Suppressor macrophage treated with lipopolysaccharide for 1 hour (primary cell): ENCODE data around the gene BBOF1.
A peak's percentile ranks its signal among the peaks of the same experiment; 100 is the strongest.
"Not testable (repeated sequence)": the region's sequence is repeated elsewhere in the genome, so short reads cannot be mapped to it uniquely, and the experiment has no call there.

Source experiments
- DNase-seq, 3 donors: peaks; one replicate each; pipeline ENCODE4 v3.0.0-alpha.2; 2020 to 2022

Gene BBOF1, protein sequence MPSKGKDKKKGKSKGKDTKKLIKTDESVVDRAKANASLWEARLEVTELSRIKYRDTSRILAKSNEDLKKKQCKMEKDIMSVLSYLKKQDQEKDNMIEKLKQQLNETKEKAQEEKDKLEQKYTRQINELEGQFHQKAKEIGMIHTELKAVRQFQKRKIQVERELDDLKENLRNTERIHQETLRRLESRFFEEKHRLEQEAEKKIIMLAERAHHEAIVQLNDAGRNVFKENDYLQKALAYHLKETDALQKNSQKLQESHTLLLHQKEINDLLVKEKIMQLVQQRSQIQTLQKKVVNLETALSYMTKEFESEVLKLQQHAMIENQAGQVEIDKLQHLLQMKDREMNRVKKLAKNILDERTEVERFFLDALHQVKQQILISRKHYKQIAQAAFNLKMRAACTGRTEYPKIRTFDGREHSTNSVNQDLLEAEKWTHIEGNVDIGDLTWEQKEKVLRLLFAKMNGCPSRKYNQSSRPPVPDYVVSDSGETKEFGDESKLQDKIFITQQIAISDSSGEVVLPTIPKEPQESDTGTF

DNA sequence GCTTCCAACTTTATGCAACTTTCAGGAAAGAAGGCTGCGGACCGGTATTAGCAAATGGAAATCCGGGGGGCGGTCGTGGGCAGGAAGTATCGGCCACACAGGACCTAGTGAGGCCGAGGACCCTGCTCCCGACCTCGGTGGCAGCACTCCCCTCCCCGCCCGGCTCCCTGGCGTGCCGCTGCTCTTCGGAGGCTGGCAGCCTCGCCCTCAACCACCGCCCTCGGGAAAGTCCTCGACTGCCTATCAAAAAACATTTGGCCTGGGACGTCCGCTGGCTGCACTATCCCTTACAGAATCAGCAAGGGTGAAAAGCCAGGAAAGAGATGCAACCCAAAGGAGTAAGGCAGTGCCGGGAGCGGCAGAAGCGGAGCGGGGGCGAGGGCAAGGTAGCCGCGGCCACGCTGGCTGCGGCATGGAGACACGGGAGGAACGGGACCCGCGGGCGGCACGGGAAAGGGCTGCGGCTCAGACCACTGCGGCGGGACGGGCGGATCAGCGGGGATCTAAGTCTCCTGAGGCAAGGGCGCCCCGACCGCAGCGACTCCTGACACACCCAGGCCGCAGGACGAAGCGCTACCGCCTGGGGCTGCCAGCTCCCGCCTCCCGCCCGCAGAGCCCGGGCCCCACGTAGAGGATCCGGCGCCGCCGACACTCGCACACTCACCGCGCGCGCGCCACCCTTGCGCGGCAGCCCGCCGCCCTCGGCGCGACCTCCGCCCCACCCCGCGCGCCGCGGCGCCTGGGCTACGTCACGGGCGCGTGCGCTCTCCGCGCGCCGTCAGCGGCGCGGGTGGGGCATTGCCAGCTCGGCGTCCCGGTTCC is at the start of gene BBOF1, which contains the start of gene ENTPD5:
BBOF1 (plus strand) TSS at position 764 of the 822 bp plus-strand sequence. CDS start 130 bp downstream, outside the sequence.
ENTPD5 (minus strand) TSS at position 703 of the 822 bp plus-strand sequence. CDS start 31,186 bp downstream, outside the sequence.
- peak; percentile 93 to 98 (median 96) for DNase-seq

DNA sequence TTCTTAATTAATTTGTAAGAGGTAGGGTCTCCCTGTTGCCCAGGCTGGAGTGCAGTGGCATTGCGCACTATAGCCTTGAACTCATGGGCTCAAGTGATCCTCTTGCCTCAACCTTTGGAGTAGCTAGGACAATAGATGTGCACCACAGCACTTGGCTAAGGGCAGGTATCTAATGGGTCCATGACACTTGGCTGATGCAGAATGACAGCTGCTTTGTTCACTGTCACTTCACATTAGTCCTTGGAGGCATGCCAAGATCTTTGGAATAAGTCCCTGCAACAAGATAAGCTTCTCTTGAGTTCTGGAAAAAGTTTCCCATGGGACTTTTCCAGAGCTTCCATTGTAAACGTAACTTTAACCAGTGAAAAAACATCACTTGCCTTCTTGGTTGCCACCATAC is 45.7 kb upstream of the BBOF1 start:
- no peak for DNase-seq

DNA sequence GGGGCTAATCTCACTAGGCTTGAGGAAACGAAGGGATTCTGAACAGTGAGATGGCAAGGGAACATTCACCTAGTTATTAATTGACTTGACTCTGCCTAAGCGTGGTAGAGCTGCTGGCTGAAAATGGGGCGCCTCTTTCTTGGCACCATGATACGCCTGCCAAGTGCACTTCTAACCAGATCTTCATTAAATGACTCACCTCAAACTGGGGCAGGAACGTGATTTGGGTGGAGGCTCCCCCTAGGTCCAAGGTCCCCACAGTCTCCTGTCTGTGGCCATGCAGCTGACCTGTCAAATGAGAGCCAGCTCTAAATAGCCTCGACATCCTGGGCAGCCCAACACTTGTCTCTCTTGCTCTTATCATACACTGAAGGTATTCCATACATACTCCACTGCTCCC is 43.0 kb upstream of the BBOF1 start:
- DNase-seq: no peak

DNA sequence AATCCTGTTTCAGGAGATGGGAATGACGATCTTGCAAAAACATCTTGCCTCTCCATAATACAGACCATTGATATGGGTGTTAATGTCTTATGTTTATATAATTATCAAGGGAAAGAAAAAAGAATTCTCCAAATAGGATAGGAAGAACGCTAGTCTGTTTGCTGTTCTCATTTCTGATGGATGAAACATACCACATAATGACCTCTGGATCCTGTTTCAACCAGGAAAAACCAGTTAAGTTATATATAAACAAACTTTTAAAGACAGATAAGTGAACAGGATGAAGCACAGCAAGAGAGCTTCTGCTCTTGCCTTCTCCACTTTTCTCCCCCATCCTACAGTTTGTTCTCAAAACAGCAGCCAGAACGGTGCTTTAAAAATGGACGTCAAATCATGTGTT is 41.3 kb upstream of the BBOF1 start:
- no peak for DNase-seq

DNA sequence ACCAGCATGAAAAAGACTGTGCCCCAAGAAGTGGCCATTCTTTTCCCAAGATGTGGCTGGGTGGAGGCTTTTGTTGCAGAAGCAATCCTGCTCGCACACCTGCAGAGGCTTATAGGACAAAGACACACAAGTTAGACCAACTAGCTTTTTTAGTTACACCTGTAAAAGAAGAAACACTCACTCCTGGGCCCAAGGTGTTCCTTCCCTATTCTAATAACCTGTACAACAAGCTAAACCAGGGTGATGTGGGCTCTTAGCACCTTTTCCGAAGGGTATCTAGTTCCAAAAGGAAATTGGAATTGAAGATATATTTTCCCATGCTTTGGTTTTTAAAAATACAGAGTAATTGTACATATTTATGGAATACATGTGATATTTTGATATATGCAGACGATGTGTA is 31.1 kb upstream of the BBOF1 start:
- no peak for DNase-seq

DNA sequence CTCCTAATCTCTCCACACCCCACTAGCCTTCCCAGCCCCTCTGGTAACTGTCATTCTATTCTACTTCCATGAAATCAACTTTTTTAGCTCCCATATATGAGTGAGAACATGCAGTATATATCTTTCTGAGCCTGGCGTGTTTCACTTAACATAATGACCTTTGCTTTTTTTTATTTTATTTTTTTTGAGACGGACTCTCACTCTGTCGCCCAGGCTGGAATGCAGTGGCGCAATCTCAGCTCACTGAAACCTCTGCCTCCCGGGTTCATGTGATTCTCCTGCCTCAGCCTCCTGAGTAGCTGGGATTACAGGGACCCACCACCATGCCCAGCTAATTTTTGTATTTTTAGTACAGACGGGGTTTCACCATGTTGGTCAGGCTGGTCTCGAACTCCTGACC is 30.5 kb upstream of the BBOF1 start:
- DNase-seq: not testable (repeated sequence)

DNA sequence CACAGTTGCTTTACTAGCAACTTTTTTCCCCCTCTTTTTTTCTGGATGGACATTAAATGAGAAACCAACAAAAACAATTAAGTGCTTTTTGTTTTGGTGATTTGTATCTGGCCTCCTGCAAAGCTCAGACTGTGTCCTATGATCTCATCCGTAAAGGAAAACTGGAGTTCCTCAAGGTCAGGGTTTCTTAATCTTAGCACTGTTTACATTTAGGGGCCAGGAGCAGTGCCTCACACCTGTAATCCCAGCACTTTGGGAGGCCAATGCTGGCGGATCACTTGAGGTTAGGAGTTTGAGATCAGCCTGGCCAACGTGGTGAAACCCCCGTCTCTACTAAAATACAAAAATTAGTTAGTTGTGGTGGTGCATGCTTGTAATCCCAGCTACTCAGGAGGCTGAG is 28.1 kb upstream of the BBOF1 start:
- DNase-seq: no peak

DNA sequence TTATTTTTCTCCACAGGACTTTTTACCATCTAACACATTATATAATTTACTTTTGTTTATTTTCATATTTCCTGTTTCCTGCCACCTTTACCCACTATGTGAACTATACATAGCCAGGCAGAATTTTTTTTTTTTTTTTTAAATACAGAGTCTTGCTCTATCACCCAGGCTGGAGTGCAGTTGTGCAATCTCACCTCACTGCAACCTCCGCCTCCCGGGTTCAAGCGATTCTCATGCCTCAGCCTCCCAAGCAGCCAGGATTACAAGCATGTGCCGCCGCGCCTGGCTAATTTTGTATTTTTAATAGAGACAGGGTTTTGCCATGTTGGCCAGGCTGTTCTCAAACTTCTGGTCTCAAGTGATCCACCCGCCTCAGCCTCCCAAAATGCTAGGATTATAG is 24.2 kb upstream of the BBOF1 start:
- DNase-seq: not testable (repeated sequence)

DNA sequence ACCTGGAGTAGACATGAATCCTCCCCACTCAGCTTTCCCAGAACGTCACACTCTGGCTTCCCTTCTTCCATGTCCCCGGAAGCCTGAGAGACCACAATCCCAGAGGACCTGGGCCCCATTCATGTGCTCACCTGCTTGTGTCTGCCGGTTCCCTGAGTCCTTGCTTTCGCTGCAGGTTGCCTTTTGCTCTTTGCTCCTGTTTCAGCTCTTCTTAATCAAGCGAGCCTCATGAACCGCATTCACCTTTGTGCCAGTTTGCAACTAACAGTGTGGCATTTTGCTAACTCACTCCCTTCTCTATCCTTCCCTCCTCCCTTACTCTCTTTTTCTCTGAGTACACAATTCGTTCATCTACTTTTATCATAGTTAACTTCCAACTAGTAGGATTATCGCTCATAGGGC is 23.2 kb upstream of the BBOF1 start:
- DNase-seq: no peak

DNA sequence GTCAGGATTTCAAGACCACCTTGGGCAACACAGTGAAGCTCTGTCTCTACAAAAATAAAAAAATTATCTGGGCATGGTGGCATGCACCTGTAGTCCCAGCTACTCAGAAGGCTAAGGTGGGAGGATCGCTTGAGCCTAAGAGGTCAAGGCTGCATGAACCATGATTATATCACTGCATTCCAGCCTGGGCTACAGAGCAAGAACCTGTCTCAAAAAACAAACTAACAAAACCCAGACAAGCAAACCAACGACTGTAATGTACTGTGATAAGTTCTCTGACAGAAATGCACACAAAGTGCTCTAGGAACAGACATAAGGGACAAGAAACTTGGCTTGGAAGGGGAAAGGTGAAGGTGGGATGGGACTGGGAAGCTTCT is 22.4 kb upstream of the BBOF1 start:
- DNase-seq: no peak

DNA sequence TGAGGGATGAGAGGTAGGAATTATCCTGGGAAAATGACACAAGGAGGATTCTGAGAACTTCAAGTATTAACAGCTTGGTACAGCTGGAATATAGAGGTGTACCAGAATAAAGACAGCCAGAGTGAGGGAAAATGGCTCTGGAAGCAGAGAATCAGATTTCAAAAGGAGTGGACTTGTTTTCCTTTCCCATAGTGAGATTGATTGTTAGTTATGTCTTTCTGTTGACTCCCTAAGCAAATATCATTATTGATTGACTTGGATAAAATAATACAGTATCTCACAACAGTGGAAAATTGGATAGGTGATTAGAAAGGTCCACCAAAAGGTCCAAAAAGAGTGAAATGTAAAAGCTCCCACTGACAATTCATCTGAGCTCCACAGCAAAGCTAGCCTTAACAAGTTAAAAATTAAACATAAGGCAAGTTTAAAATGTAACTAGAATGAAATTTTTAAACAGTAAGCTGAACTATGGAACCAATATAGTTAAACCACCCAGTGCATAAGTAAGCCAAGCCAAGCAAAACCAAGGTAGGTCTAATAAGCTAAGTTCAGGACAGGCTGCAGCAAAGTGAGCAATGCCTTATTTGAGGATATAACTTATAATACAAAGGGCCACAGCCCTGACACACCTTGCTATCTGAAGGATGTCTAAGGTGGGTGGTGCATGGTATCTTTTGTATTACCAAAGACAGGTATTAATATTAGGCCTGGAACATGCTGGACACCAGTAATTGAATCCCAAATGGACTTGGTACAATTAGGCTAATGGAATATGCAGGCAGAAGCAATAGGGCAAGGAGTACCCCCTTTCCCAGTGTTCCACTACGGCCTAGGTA is 21.8 kb upstream of the BBOF1 start:
- no peak for DNase-seq

DNA sequence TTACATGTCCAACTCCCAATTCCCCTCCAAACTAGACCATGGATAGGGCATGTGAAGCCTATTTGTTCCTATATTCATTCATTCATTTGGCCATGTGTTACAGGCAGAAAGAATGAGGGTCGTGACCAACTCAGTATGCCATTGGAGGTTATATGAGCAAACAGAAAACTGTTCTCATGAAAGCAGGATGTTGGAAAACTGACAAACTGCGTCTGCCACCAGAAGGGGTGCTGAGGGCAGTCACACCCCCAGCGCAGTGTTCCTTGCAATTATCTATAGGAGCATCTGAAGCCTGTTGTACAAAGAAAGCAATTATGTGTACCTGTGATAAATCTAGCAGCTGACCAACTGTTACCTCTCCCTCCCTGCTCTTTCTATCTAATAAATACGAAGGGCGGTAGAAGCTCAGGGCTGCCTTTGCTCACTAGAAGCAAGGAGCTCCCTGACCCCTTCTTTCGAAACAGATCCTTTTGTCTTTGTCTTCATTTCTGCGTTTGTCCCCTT is 21.2 kb upstream of the BBOF1 start:
- DNase-seq: no peak

DNA sequence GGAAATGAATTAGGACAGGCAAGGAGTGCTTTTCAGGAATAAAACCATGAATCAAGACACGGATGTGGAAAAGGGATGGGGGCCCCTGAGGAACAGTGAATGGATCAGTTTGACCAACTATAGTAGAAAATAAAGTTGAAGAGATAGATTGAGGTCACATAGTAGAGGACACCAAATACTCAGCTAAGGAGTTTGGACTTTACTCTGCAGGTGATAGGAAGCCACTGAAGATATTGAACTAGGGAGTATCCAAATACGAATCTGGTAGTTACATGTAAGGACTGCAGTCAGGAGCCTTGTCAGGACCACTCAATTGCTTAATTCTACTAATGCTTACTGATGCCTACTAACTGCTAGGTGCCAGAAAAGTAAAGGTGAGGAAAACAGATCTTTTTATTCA is 20.4 kb upstream of the BBOF1 start:
- DNase-seq: no peak

DNA sequence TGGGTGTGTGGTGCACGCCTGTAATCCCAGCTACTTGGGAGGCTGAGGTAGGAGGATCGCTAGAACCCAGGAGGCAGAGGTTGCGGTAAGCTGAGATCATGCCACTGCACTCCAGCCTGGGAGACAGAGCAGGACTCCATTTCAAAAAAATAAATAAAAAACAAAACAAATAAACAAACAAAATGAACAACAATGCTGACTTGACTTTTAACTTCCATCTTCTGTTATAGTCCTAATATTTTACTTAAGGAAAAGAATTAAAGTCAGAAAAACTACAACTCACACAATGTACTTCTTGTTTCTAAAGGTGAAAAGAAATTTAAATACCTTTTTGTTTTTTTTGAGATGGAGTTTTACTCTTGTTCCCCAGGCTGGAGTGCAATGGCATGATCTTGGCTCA is 13.5 kb upstream of the BBOF1 start:
- not testable (repeated sequence) for DNase-seq

DNA sequence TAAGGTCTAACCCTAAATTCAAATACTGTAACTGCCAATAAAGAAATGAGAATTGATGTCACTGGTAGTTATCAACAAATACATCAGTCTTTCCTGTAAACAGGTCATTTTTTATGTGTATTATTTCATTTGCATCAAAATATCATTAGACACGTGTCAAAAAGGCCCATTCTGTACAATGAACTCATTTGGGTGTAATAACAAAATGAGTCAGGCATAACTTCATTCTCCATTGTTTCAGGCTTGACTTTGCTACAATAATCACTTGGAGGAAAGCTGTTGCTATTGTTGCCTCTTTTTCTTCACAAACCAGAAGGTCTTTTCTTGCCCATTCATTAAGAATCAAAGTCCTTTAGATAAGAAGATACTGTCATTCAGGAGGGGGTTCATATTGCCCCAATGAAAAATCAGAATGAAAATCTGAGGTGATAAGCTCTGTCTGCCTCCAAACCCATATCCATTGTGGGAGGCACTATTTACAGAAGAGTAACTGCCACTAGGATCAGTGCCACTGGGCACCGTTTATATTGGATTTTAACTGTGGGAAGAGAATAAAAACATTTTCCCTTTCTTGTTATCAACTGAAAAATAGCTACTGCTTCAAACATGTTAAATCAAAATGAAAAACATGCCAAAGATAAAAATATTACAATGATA is 10.2 kb upstream of the BBOF1 start:
- no peak for DNase-seq

DNA sequence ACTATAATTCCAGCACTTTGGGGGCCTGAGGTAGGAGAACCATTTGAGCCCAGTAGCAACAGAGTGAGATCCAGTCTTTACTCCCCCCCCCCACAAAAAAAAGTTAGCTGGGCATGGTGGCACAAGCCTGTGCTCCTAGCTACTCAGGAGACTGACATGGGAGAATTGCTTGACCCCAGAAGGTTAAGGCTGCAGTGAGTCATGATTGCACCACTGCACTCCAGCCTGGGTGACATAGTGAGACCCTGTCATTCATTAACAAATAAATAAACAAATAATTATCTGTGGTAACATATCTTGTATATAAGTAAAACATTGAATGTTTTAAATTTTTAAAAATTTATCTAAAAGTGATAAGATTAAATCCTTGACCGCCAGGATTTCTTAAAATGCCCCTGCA is 4.8 kb upstream of the BBOF1 start:
- DNase-seq: peak in 1 of 3 donors; percentile 19

DNA sequence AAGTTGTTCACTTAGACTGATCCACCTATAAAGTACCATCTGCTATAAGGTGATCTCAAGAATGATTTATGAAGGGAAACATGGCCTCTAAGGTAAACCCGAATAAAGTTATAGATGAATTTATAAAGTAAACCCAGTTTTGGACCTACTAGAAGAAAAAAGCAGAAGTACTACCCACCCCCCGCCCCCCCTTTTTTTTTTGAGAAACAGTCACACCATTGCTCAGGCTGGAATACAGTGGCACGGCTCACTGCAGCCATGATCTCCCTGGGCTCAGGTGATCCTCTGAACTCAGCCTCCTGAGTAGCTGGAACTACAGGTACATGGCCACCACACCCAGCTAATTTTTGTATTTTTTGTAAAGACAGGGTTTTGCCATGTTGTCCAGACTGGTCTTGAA is 4.0 kb upstream of the BBOF1 start:
- peak in 1 of 3 donors; percentile 10 for DNase-seq

DNA sequence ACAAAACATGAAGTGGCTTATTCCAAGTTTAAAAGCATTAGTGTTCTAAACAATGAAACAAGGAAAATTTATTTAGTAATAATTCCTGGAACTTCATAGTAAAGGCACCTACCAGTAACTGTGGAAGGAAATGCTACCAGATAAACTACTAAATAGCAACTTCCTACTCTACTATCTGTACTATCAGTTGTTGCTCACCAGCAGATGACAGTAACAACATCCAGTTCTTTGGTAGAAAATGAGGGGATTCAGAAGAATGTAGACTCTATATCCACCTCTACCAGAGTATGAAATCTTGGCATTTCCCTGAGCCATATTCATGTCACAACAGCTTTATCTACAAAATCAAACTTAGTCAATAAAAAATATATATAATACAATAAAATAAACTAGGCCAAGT is 3.2 kb upstream of the BBOF1 start:
- peak in 1 of 3 donors; percentile 25 for DNase-seq

DNA sequence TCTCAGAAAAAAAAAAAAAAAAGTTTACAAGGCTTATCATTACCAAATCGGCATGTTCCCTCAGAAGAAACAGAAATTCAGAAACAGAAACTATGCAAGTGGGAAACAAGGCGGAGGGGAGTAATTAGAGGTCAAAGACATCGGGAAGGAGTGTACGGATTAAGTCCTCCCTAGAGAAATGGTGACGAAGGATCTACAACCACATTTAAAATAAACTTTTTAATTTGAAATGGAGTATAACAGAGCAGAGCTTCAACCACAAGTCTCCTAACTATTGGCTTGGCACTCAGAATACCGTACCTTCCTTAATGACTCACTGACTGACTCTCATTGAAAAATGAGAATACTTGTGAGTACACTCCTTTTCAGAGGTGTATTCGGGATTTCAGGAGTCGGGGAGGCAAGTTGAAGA is 969 bp upstream of the BBOF1 start:
- DNase-seq: peak; percentile 49 to 75 (median 54)

DNA sequence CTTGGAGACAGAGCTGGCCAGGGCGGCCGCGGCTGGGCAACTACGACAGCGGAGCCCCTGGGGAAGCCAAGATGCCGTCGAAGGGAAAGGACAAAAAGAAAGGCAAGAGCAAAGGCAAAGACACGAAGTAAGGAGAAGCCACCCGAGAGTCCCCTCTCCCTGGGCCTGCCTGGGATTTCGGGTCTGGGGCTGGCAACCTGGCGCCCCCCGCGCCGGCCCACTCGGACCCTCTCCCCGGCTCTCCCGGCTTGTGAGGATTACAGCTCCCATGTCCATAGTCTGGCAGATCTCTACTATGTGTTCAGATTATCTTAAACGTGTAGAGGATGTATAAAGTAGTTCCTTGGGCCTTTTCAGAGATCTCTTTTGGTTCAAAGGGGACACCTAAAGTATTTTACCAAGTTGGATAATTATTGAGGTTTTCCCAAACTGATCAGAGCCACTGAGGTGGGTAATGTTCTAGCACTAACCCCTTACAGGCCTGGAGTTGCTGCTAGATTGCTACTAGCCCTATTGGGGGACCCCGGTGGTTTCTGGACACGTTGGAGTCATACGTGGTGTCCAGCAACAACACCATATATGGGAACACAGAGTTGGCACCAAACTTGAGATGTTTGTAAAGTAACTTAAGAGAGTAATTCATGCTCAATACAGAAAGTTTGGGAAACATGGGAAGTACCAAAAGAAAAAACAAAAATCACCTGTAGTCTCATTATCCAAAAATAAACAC is 424 bp downstream of the BBOF1 start:
- peak in 2 of 3 donors; percentile 14 to 20 for DNase-seq

DNA sequence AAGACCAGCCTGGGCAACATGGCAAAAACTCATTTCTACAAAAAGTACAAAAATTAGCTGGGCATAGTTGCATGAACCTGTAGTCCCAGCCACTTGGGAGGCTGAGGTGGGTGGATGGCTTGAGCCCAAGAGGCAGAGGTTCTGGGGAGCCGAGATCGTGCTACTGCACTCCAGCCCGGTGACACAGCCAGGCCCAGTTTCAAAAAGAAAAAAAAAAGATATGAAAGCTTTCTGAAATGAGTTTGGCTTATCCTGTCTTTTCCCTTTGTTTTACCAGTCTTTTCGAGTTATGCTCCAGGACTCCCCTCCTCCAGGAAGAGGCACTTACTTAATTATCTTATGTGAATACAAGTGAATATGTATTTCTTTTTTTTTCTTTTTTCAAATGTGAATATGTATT is 3.2 kb downstream of the BBOF1 start:
- DNase-seq: no peak
